Liver (tissue), 9 donors: ENCODE results near the gene CAPG. TPM values are rescaled to one million over a fixed set of nuclear protein-coding genes. Genes with fewer than 3 reads are reported as not detected.

Experiments used
- DNase-seq: peaks from one replicate; pipeline ENCODE4 v3.0.0-alpha.2; 2017; ENCODE audit warnings: low spot score
- H3K27ac ChIP-seq, 2 donors: one replicate each; pipeline ENCODE4 v1.7.0; 2013; ENCODE audit warnings: inconsistent platforms in 2 of 2, low read length in 2 of 2, control low read depth in 1 of 2, low read depth in 1 of 2, mild to moderate bottlenecking in 1 of 2
- H3K27me3 ChIP-seq, 4 donors: one replicate each; pipeline versions ENCODE4 v1.6.1 to v1.7.0; 2013; ENCODE audit warnings: low read length in 3 of 4, inconsistent platforms in 1 of 4, mild to moderate bottlenecking in 1 of 4, moderate library complexity in 1 of 4; ENCODE audit not compliant: control insufficient read depth in 4 of 4, insufficient read depth in 4 of 4
- H3K36me3 ChIP-seq, 4 donors: one replicate each; pipeline versions ENCODE4 v1.6.1 to v1.7.0; 2013; ENCODE audit warnings: low read length in 3 of 4, mild to moderate bottlenecking in 3 of 4, low read depth in 1 of 4, moderate library complexity in 1 of 4; ENCODE audit not compliant: control insufficient read depth in 4 of 4, insufficient read depth in 3 of 4
- H3K4me1 ChIP-seq, 4 donors: one replicate each; pipeline versions ENCODE4 v1.6.1 to v1.7.0; 2013; ENCODE audit warnings: low read length in 3 of 4, mild to moderate bottlenecking in 3 of 4, moderate library complexity in 1 of 4; ENCODE audit not compliant: control insufficient read depth in 4 of 4, insufficient read depth in 4 of 4
- H3K4me3 ChIP-seq, 3 donors: one replicate each; pipeline versions ENCODE4 v1.6.1 to v1.7.0; 2013; ENCODE audit warnings: low read length in 3 of 3, control low read depth in 1 of 3, low read depth in 1 of 3, mild to moderate bottlenecking in 1 of 3
- H3K9ac ChIP-seq, 2 donors: one replicate each; pipeline ENCODE4 v1.7.0; 2013; ENCODE audit warnings: low read length in 2 of 2, mild to moderate bottlenecking in 2 of 2, moderate library complexity in 2 of 2, control low read depth in 1 of 2, low read depth in 1 of 2
- H3K9me3 ChIP-seq, 4 donors: one replicate each; pipeline versions ENCODE4 v1.6.1 to v1.7.0; 2013; ENCODE audit warnings: low read length in 3 of 4; ENCODE audit not compliant: control insufficient read depth in 4 of 4
- EGR1 ChIP-seq, 2 donors: IDR thresholded peaks; 2 replicates each; pipeline ENCODE4 v1.6.1; 2016 to 2018; ENCODE audit warnings: antibody characterized with exemption in 2 of 2, low read depth in 2 of 2
- FOXA1 ChIP-seq: IDR thresholded peaks from 2 replicates; pipeline ENCODE4 v1.6.1; 2016; ENCODE audit warnings: antibody characterized with exemption
- FOXA2 ChIP-seq: IDR thresholded peaks from 2 replicates; pipeline ENCODE4 v1.6.1; 2016; ENCODE audit warnings: antibody characterized with exemption
- HNF4A ChIP-seq, 2 donors: conservative IDR thresholded peaks; 2 replicates each; pipeline ENCODE4 v1.6.1; 2016; ENCODE audit warnings: antibody characterized with exemption in 2 of 2, mild to moderate bottlenecking in 2 of 2
- HNF4G ChIP-seq: IDR thresholded peaks from 2 replicates; pipeline ENCODE4 v1.6.1; 2016; ENCODE audit warnings: antibody characterized with exemption
- NR2F2 ChIP-seq: IDR thresholded peaks from 2 replicates; pipeline ENCODE4 v1.6.1; 2016; ENCODE audit warnings: antibody characterized with exemption
- RAD21 ChIP-seq, 2 donors: IDR thresholded peaks; 2 replicates each; pipeline ENCODE4 v1.6.1; 2016; ENCODE audit warnings: antibody characterized with exemption in 2 of 2, mild to moderate bottlenecking in 2 of 2
- RXRA ChIP-seq, 2 donors: IDR thresholded peaks; 2 replicates each; pipeline ENCODE4 v1.6.1; 2017 to 2018; ENCODE audit warnings: antibody characterized with exemption in 2 of 2, mild to moderate bottlenecking in 1 of 2
- SP1 ChIP-seq: IDR thresholded peaks from 2 replicates; pipeline ENCODE4 v1.6.1; 2018; ENCODE audit warnings: antibody characterized with exemption, mild to moderate bottlenecking
- TAF1 ChIP-seq: conservative IDR thresholded peaks from 2 replicates; pipeline ENCODE4 v1.6.1; 2016; ENCODE audit warnings: antibody characterized with exemption, mild to moderate bottlenecking
- WGBS: extraction: QIAGEN DNeasy Blood & Tissue Kit; methylation state at CpG from one replicate; pipeline ENCODE4 v1.1.7; 2013; 5-methylcytosine and 5-hydroxymethylcytosine counted together
- polyA plus RNA-seq, 2 donors: library from polyadenylated mRNA; stranded (reverse) in 1 of 2; unstranded in 1 of 2; fragments of 200-250 nt in 1 of 2; fragments of >200 nt in 1 of 2; fragmentation: Nextera tagmentation in 1 of 2; extraction: Ambion mirVana in 1 of 2; gene quantifications; one replicate each; pipeline versions ENCODE4 v1.2.1 to v1.2.3, GENCODE V29; 2013 to 2015
- total RNA-seq, 2 donors: library from RNA; depleted of rRNA; stranded (reverse); fragments of >200 nt; gene quantifications; one replicate each; pipeline ENCODE4 v1.2.3, GENCODE V29; 2014
- TF ChIP-seq, protein P1 (sequence below): IDR thresholded peaks from 2 replicates; pipeline ENCODE4 v1.6.1; 2016; ENCODE audit warnings: antibody characterized with exemption
- TF ChIP-seq, protein P2 (sequence below): IDR thresholded peaks from 2 replicates; pipeline ENCODE4 v1.6.1; 2016; ENCODE audit warnings: antibody characterized with exemption, mild to moderate bottlenecking
- TF ChIP-seq, protein P3 (sequence below): fragments of 150-350 bp; IDR thresholded peaks from 2 replicates; pipeline ENCODE4 v1.5.1; 2017; ENCODE audit warnings: improper control_type of control experiment, low read depth, low read length; ENCODE audit not compliant: missing input control
- donor health status: healthy.
- donor health status: healthy.
- donor health status: healthy.
- donor health status: healthy.
- donor health status: healthy.

The CAPG gene
- total and polyA plus RNA-seq, 4 donors, result 2.7 to 19.3 (median 5.2) TPM

DNA sequence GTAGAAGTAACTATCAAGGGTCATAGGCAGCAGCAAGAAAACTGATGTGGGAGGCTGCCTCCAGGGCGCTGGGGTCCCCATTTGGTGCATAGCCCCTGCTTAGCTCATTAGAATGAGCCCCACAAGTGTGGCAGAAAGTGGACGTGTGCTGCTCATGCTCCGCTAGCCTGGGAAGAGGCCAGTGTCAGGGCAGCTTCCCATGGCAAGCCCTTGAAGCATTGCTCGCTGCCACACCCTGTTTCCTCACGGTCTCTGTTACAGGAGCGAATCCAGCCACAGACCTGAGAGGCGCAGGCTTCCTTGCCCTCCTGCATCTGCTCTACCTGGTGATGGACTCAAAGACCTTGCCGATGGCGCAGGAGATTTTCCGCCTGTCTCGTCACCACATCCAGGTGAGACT is 33.1 kb downstream of the CAPG start:
- peaks cover 0 to 23% (median 9%) of the 10 kb centered on the region in 4 donors for H3K36me3 ChIP-seq
- TF ChIP-seq FOXA1, result no peak
- no peak for TF ChIP-seq HNF4G
- no peak for TF ChIP-seq RXRA (IDR thresholded peaks at IDR 0.05)
- TF ChIP-seq TAF1, result no peak
- TF ChIP-seq, protein P1, sequence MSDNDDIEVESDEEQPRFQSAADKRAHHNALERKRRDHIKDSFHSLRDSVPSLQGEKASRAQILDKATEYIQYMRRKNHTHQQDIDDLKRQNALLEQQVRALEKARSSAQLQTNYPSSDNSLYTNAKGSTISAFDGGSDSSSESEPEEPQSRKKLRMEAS, result no peak
- TF ChIP-seq, protein P2, sequence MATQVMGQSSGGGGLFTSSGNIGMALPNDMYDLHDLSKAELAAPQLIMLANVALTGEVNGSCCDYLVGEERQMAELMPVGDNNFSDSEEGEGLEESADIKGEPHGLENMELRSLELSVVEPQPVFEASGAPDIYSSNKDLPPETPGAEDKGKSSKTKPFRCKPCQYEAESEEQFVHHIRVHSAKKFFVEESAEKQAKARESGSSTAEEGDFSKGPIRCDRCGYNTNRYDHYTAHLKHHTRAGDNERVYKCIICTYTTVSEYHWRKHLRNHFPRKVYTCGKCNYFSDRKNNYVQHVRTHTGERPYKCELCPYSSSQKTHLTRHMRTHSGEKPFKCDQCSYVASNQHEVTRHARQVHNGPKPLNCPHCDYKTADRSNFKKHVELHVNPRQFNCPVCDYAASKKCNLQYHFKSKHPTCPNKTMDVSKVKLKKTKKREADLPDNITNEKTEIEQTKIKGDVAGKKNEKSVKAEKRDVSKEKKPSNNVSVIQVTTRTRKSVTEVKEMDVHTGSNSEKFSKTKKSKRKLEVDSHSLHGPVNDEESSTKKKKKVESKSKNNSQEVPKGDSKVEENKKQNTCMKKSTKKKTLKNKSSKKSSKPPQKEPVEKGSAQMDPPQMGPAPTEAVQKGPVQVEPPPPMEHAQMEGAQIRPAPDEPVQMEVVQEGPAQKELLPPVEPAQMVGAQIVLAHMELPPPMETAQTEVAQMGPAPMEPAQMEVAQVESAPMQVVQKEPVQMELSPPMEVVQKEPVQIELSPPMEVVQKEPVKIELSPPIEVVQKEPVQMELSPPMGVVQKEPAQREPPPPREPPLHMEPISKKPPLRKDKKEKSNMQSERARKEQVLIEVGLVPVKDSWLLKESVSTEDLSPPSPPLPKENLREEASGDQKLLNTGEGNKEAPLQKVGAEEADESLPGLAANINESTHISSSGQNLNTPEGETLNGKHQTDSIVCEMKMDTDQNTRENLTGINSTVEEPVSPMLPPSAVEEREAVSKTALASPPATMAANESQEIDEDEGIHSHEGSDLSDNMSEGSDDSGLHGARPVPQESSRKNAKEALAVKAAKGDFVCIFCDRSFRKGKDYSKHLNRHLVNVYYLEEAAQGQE, result no peak
- TF ChIP-seq FOXA2, result no peak
- TF ChIP-seq, protein P3, sequence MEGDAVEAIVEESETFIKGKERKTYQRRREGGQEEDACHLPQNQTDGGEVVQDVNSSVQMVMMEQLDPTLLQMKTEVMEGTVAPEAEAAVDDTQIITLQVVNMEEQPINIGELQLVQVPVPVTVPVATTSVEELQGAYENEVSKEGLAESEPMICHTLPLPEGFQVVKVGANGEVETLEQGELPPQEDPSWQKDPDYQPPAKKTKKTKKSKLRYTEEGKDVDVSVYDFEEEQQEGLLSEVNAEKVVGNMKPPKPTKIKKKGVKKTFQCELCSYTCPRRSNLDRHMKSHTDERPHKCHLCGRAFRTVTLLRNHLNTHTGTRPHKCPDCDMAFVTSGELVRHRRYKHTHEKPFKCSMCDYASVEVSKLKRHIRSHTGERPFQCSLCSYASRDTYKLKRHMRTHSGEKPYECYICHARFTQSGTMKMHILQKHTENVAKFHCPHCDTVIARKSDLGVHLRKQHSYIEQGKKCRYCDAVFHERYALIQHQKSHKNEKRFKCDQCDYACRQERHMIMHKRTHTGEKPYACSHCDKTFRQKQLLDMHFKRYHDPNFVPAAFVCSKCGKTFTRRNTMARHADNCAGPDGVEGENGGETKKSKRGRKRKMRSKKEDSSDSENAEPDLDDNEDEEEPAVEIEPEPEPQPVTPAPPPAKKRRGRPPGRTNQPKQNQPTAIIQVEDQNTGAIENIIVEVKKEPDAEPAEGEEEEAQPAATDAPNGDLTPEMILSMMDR, result no peak
- TF ChIP-seq SP1, result no peak
- 98% methylated on average over 11 of the region's 11 CpGs for WGBS
- DNase-seq, result no peak
- no peak overlapping the region for H3K9ac ChIP-seq
- no peaks in the 10 kb centered on the region for H3K9me3 ChIP-seq
- no peaks in the 10 kb centered on the region for H3K4me1 ChIP-seq
- no peak overlapping the region for H3K4me3 ChIP-seq
- H3K27ac ChIP-seq, result no peak overlapping the region
- no peaks in the 10 kb centered on the region for H3K27me3 ChIP-seq

DNA sequence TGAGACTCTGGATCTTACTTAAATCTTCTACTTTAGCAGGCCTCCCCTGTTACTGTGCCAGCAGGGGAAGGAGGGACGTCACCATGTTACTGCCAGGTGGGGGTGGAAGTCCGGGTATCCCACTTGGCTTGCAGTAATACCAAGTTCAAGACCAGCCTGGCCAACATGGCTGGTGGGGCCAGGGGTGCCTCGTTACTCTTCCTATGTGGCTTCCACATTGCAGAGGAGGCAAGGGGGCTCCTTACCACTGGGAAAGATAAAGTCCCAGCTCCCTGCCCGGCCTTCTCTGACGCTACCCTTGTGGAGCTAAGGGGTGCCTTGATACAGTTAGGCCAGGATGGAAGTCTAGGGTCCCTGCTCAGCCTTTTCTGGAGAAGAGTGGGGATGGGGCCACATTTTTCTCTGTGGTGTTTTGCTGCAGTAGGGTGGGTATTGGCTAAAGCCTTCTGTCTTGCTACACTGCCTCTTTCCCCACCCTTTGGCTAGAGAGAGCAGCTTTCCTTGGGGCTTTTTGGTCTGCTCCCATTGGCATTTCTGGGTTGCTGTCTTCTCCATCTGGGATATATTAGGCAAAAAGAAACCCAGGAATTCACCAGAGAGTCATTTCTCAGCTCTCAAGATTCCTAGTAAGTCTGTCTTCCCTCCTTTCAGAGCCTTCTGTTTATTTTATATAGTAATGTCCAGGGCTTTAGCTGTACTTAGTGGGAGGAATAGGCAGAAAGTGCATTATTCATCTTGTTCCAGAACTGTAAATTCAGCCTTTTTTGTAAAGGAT is 33.7 kb downstream of the CAPG start:
- no peak overlapping the region for H3K9ac ChIP-seq
- no peaks in the 10 kb centered on the region for H3K4me1 ChIP-seq
- no peak overlapping the region for H3K4me3 ChIP-seq
- TF ChIP-seq RAD21 (IDR thresholded peaks at IDR 0.05), result no peak
- TF ChIP-seq EGR1 (IDR thresholded peaks at IDR 0.05; ENCODE audit: low read depth in 2 of 2), result no peak
- no peak for TF ChIP-seq NR2F2
- no peak for TF ChIP-seq HNF4A (conservative IDR thresholded peaks at IDR 0.05)
- TF ChIP-seq FOXA1, result no peak
- TF ChIP-seq RXRA (IDR thresholded peaks at IDR 0.05), result no peak
- TF ChIP-seq TAF1, result no peak
- TF ChIP-seq, protein P1, result no peak
- no peak for DNase-seq
- peaks cover 0 to 23% (median 9%) of the 10 kb centered on the region in 4 donors for H3K36me3 ChIP-seq
- H3K9me3 ChIP-seq, result no peaks in the 10 kb centered on the region
- no peaks in the 10 kb centered on the region for H3K27me3 ChIP-seq
- 96% methylated on average over 5 of the region's 5 CpGs for WGBS
- no peak overlapping the region for H3K27ac ChIP-seq
